T-helper 1 cell treated with Interleukin-12 subunit alpha and Interleukin-12 subunit beta and Interleukin-4 antibody, amounts not matched to agents 30 ng/mL and 1 ng/mL, for 36 hours (primary cell): Measurements from ENCODE around the gene NPTX1. TPM values are rescaled to one million over a fixed set of nuclear protein-coding genes. Genes with fewer than 3 reads are reported as not detected.

Experiments used
- intact Hi-C: fragments of 100-400 bp; cut with micrococcal nuclease; formaldehyde crosslinking; loops from one replicate; pipeline ENCODE4 v1.15.1; 2024
- total RNA-seq: library from RNA; stranded (reverse); gene quantifications from 2 replicates; pipeline ENCODE4 v1.2.3, GENCODE V29; 2022

NPTX1 gene
- total RNA-seq, 1 donor from 2014 or later: 104 TPM

GRCh38 chr17:80464486-80464885, 11.9 kb downstream of the NPTX1 start:
- intact Hi-C loops: no loop called here

DNA sequence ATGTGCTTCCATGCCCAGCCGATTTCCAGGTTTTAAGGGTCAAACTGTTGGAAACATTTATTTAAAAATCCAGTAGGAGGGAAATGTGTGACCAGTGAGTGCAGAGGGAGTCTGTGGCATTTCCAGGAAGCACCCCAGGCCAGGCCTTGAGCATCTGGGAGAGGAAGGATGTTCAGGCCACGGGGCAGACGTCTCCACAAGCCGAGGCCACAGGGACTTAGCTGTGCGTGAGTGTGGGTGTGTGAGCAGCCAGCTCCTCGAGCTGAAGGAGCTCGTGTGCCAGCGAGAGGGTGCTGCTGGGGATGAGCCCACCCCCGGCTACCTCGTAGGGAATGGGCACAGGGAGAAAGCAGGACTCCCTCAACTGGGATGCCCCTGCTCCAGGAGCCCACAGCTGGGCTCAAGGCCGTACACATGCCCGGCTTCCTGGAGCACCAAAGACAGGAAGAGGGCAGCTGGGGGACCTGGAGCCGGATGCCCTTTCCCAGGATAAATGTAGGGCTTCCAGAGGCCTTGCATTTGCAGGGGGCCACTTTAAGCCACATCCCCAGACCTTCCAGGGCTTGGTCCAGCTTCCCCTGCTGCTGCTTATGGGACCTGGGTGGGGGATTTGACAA, 12.5 kb downstream of the NPTX1 start:
- intact Hi-C loops: no loop called here

- intact Hi-C loops: no loop called here
These were observed 14.8 kb downstream of the NPTX1 start for GRCh38 chr17:80461528-80462160.

GRCh38 chr17:80460429-80460834, 16.0 kb downstream of the NPTX1 start:
- intact Hi-C loops: no loop called here

DNA sequence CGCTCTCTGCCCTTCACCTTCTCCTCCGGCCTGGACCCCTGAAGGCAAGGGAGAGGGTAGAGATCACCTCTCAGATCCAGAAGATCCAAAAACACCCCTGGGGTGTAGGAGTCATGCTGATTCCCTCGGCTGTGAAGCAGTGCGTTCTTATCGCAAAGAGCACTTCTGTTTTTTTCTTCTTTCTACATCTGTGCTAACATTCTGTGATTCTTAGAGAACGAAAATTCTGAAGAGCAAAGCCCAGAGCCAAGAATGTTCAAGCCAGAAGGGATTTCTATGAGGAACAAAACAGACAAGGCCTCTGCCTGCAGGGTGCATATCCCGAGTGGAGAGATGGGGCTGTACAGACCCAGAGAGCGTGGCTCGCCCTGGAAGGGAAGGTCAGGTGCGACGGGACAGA, 17.2 kb downstream of the NPTX1 start:
- intact Hi-C loops: loop anchor here (10.0 kb wide), 1 partner anchor 276 kb away; no protein-coding TSS in a partner anchor

DNA sequence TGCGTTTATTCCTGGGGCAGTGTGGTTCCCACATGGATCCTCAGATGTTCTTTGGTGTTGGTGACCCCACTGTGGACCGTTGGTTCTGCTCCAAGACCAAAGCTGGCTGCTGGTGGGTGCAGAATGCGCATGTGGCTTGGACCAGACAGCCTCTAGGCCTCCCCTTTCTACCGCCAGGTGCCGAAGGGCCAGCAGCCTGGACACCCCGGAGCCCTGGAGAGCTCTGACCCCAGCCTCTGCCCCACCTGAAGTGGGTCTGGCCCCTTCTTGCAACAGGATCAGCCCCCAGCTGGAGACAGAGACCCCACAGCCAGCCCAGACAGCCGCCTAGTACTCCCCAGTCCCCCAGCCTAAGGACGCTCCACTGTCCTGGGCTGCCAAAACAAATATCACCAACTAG, 18.4 kb downstream of the NPTX1 start:
- intact Hi-C loops: loop anchor here (10.0 kb wide), 1 partner anchor 277 kb away; no protein-coding TSS in a partner anchor

GRCh38 chr17:80457236-80457856, 19.1 kb downstream of the NPTX1 start:
- intact Hi-C loops: loop anchor here (10.0 kb wide), 1 partner anchor 277 kb away; no protein-coding TSS in a partner anchor

- intact Hi-C loops: loop anchor here (10.0 kb wide), 1 partner anchor 278 kb away; no protein-coding TSS in a partner anchor
These were observed 19.8 kb downstream of the NPTX1 start for GRCh38 chr17:80456465-80457235.

DNA sequence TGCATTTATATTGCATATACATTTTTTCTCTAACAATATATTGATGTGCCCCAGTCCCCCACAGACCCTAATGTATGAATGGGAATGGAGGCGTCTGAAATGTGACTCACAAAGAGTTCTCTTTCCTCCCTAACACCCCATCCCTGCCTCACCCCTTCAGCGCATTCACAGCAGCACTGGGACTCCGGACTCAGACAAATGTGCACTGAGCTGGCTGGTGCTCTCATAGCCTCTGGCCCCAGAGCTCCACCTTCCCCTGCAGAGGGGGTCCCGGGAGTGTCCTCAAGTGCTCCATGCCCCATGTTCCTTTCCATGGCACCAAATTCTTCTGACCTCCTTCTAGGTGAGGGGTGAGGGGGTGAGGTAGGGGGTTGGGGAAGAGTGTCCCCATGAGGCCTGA, 20.6 kb downstream of the NPTX1 start:
- intact Hi-C loops: loop anchor here (1.0 to 10.0 kb wide), 2 partner anchors 20 to 279 kb away; no protein-coding TSS in a partner anchor

GRCh38 chr17:80455336-80455710, 21.1 kb downstream of the NPTX1 start:
- intact Hi-C loops: loop anchor here (1.0 to 10.0 kb wide), 2 partner anchors 20 to 279 kb away; no protein-coding TSS in a partner anchor

- intact Hi-C loops: loop anchor here (1.0 to 10.0 kb wide), 6 partner anchors 21 to 438 kb away; partner anchors contain the start of genes ENDOV and RPTOR
These were observed 21.7 kb downstream of the NPTX1 start for GRCh38 chr17:80454557-80455335.

GRCh38 chr17:80453998-80454556, 22.3 kb downstream of the NPTX1 start:
- intact Hi-C loops: loop anchor here (1.0 to 10.0 kb wide), 5 partner anchors 39 to 438 kb away; partner anchors contain the start of genes ENDOV and RPTOR

- intact Hi-C loops: loop anchor here (10.0 kb wide), 1 partner anchor 281 kb away; no protein-coding TSS in a partner anchor
These were observed 23.0 kb downstream of the NPTX1 start for GRCh38 chr17:80453126-80453997.

- intact Hi-C loops: loop anchor here (10.0 kb wide), 1 partner anchor 282 kb away; no protein-coding TSS in a partner anchor
These were observed 24.1 kb downstream of the NPTX1 start for GRCh38 chr17:80452173-80452915.

DNA sequence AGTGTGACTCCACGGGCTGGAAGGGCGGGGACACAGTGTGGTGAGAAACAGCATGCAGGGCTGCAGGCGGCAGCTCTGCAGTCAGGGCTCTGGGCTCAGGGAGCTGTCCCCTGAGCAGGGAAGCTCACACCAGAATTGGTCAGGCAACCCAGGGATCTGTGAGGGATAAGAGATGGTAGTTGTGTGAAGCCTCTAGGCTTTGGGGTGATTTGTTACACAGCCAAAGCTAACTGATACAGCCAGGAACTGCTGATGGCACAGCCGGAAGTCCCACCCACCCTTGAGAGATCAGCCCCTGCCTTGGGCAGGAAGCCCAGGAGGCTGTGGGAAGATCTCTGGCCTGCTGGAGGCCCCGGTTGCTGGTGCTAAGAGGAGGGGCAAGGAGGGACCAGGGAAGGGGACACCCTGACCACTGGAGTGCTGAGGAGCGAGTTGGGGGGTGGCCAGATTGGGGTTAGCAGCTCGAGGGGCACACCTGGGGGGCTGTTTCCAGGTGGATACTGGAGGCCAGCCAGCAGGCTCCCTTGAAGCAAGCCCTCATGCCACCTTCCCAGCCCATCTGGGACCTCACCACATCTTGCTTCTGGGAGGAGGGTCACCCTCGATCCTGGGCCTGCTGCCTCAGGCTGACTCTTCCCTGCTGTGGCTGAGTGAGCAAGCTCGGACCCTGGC, 25.2 kb downstream of the NPTX1 start:
- intact Hi-C loops: loop anchor here (10.0 kb wide), 1 partner anchor 284 kb away; no protein-coding TSS in a partner anchor

- intact Hi-C loops: loop anchor here (10.0 kb wide), 1 partner anchor 285 kb away; no protein-coding TSS in a partner anchor
These were observed 26.4 kb downstream of the NPTX1 start for GRCh38 chr17:80449930-80450576.
